ENCODE measurements around the gene OTULINL.

OTULINL gene

DNA sequence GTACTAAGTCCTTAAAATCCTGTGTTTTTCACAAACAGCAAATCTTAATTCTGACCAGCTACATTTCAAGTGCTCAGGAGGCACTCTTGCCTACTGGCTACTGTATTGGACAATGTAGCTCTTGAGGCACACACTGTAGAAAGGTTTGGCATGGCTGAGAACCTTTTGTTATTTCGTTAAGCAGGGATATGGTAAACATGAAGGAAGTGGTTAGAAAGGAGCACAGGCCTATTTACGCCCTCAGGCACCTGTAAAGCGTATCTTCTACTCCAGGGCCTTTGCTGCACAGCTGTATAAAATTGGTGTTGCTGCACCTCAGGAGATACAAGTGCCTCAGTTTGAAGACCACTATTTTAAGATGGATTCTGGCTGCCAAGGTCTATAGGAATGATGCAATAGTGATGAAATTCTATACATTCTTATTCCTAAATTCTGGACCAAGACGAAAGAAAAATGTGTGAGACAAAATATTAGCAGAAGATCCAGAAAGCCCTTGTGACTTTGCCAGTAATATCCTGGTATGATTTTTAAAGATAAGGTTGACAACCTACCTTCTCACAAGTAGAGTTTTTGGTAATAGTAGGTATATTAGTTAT lies 73.7 kb downstream of the OTULINL start:
- Histone ChIP-seq H3K9me3 (ENCODE audit: control insufficient read depth, insufficient read depth, low read length) (no peaks in the 10 kb centered on the region), H3K36me3 (ENCODE audit: insufficient read depth, low read length) (no peaks in the 10 kb centered on the region), H3K9ac (ENCODE audit: low read depth, low read length) (no peak overlapping the region), H3K4me1 (ENCODE audit: insufficient read depth, low read length) (no peaks in the 10 kb centered on the region)

DNA sequence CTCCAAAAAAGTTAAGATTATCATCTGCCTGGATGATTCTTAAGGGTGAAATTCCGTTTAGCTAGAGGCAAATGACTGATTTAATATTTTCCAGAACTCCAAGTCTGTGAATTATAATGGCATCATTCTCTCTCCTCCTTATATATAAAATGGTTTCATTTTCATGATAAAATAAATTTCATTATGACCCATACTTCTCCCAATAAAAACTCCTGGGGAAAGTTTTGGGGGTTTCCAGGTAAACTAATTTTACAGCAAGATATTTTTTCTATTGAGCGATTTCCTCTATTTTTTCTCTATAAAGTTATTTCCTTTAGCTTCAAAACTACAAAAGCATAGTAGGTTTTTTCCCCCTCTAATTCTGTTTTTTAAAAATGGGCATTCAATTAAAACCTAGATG lies 75.3 kb downstream of the OTULINL start:
- H3K36me3 ChIP-seq (ENCODE audit: insufficient read depth, low read length), result no peaks in the 10 kb centered on the region
- no peak overlapping the region for H3K9ac ChIP-seq (ENCODE audit: low read depth, low read length)
- no peaks in the 10 kb centered on the region for H3K4me1 ChIP-seq (ENCODE audit: insufficient read depth, low read length)
- no peaks in the 10 kb centered on the region for H3K9me3 ChIP-seq (ENCODE audit: control insufficient read depth, insufficient read depth, low read length)

DNA sequence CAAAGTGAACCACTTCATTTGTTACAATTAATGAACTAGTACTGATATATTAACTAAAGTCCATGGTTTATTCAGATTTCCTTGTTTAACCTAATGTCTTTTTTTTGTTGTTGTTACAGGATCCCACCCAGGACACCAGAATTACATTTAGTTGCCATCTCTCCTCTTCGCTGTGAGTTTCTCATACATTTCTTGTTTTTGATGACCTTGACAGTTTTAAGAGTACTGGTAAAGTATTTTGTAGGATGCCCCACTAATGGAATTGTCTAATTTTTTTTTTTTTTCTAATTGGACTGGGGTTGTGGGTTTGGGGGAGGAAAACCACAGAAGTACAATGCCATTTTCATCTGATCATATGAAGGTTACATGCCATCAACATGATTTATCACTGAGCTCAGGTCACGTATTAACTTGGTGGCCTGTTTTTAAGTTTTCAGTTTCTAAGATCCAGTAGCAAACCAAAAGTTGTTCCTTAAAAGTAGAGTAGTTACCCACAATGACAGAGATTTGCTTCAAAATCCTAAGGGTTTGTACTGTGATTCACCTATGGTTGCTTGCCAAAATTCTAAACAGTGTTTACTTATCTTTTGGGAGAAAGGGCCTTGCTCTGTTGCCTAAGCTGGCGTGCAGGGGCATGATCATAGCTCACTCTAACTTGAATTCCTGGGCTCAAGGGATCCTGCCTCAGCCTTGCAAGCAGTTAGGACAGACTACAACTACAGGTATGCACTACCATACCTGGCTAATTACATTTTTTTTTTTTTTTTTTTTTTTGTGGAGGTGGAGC lies 78.4 kb downstream of the OTULINL start:
- no peaks in the 10 kb centered on the region for H3K4me1 ChIP-seq (ENCODE audit: insufficient read depth, low read length)
- no peak overlapping the region for H3K9ac ChIP-seq (ENCODE audit: low read depth, low read length)
- no peaks in the 10 kb centered on the region for H3K36me3 ChIP-seq (ENCODE audit: insufficient read depth, low read length)
- no peaks in the 10 kb centered on the region for H3K9me3 ChIP-seq (ENCODE audit: control insufficient read depth, insufficient read depth, low read length)

DNA sequence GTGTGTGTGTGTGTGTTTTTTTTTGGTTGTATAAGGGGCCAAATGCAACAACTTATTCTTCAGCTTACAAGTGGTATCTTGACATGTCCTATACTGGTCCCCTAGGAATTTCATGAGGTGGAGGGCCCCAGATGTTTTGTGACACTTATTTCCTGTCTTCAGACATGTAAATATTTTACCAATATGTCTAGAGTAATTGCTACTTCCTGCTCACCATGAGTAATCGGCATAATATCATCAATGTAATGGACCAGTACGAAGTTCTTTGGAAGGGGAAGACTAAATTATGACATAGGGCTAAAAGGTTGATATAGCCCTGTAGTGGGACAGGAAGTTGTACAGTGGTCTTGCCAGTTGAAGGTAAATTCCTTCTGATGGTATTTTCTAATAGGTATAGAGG lies 79.2 kb downstream of the OTULINL start:
- H3K9ac ChIP-seq (ENCODE audit: low read depth, low read length), result no peak overlapping the region
- no peaks in the 10 kb centered on the region for H3K9me3 ChIP-seq (ENCODE audit: control insufficient read depth, insufficient read depth, low read length)
- no peaks in the 10 kb centered on the region for H3K36me3 ChIP-seq (ENCODE audit: insufficient read depth, low read length)
- peaks cover 3% of the 10 kb centered on the region; the same call in 1 of the 2 replicates for H3K4me1 ChIP-seq (ENCODE audit: insufficient read depth, low read length)

Data from ES-I3 (cell line).